ENCODE results near the gene MAPK10.

The MAPK10 gene

GRCh38 chr4:86156531-86156930 is 203.3 kb downstream of the MAPK10 start:
- no peaks in the 10 kb centered on the region for H3K9me3 ChIP-seq (ENCODE audit: control insufficient read depth, insufficient read depth, low read length)
- no peaks in the 10 kb centered on the region for H3K4me1 ChIP-seq (ENCODE audit: control insufficient read depth, insufficient read depth, low read length)
- no peak overlapping the region for H3K9ac ChIP-seq (ENCODE audit: low read depth, low read length)
- H3K36me3 ChIP-seq (ENCODE audit: control insufficient read depth, insufficient read depth, low read length), result no peaks in the 10 kb centered on the region
- H3K27ac ChIP-seq (ENCODE audit: low read depth, low read length), result no peak overlapping the region
- H3K4me3 ChIP-seq (ENCODE audit: low read depth, low read length), result no peak overlapping the region
- no peaks in the 10 kb centered on the region for H3K27me3 ChIP-seq (ENCODE audit: control insufficient read depth, insufficient read depth, low read length)

GRCh38 chr4:86155766-86156165 is 204.1 kb downstream of the MAPK10 start:
- H3K27me3 ChIP-seq (ENCODE audit: control insufficient read depth, insufficient read depth, low read length), result no peaks in the 10 kb centered on the region
- no peak overlapping the region for H3K4me3 ChIP-seq (ENCODE audit: low read depth, low read length)
- no peaks in the 10 kb centered on the region for H3K36me3 ChIP-seq (ENCODE audit: control insufficient read depth, insufficient read depth, low read length)
- H3K9me3 ChIP-seq (ENCODE audit: control insufficient read depth, insufficient read depth, low read length), result no peaks in the 10 kb centered on the region
- no peak overlapping the region for H3K9ac ChIP-seq (ENCODE audit: low read depth, low read length)
- H3K4me1 ChIP-seq (ENCODE audit: control insufficient read depth, insufficient read depth, low read length), result no peaks in the 10 kb centered on the region
- H3K27ac ChIP-seq (ENCODE audit: low read depth, low read length), result no peak overlapping the region

- H3K36me3 ChIP-seq (ENCODE audit: control insufficient read depth, insufficient read depth, low read length), result no peaks in the 10 kb centered on the region
- no peak overlapping the region for H3K4me3 ChIP-seq (ENCODE audit: low read depth, low read length)
- no peaks in the 10 kb centered on the region for H3K4me1 ChIP-seq (ENCODE audit: control insufficient read depth, insufficient read depth, low read length)
- H3K9ac ChIP-seq (ENCODE audit: low read depth, low read length), result no peak overlapping the region
- no peaks in the 10 kb centered on the region for H3K27me3 ChIP-seq (ENCODE audit: control insufficient read depth, insufficient read depth, low read length)
- no peak overlapping the region for H3K27ac ChIP-seq (ENCODE audit: low read depth, low read length)
- H3K9me3 ChIP-seq (ENCODE audit: control insufficient read depth, insufficient read depth, low read length), result no peaks in the 10 kb centered on the region
These were observed 207.4 kb downstream of the MAPK10 start for GRCh38 chr4:86152454-86152853.

GRCh38 chr4:86151196-86151595 is 208.7 kb downstream of the MAPK10 start:
- H3K27ac ChIP-seq (ENCODE audit: low read depth, low read length), result no peak overlapping the region
- no peak overlapping the region for H3K4me3 ChIP-seq (ENCODE audit: low read depth, low read length)
- no peaks in the 10 kb centered on the region for H3K27me3 ChIP-seq (ENCODE audit: control insufficient read depth, insufficient read depth, low read length)
- H3K4me1 ChIP-seq (ENCODE audit: control insufficient read depth, insufficient read depth, low read length), result no peaks in the 10 kb centered on the region
- no peaks in the 10 kb centered on the region for H3K9me3 ChIP-seq (ENCODE audit: control insufficient read depth, insufficient read depth, low read length)
- no peak overlapping the region for H3K9ac ChIP-seq (ENCODE audit: low read depth, low read length)
- no peaks in the 10 kb centered on the region for H3K36me3 ChIP-seq (ENCODE audit: control insufficient read depth, insufficient read depth, low read length)

GRCh38 chr4:86141161-86141560 is 218.7 kb downstream of the MAPK10 start:
- H3K27ac ChIP-seq (ENCODE audit: low read depth, low read length), result no peak overlapping the region
- H3K9ac ChIP-seq (ENCODE audit: low read depth, low read length), result no peak overlapping the region
- no peaks in the 10 kb centered on the region for H3K36me3 ChIP-seq (ENCODE audit: control insufficient read depth, insufficient read depth, low read length)
- no peaks in the 10 kb centered on the region for H3K4me1 ChIP-seq (ENCODE audit: control insufficient read depth, insufficient read depth, low read length)
- no peaks in the 10 kb centered on the region for H3K9me3 ChIP-seq (ENCODE audit: control insufficient read depth, insufficient read depth, low read length)
- H3K27me3 ChIP-seq (ENCODE audit: control insufficient read depth, insufficient read depth, low read length), result no peaks in the 10 kb centered on the region
- no peak overlapping the region for H3K4me3 ChIP-seq (ENCODE audit: low read depth, low read length)

GRCh38 chr4:86132468-86132867 is 227.4 kb downstream of the MAPK10 start:
- Histone ChIP-seq H3K27me3 (ENCODE audit: control insufficient read depth, insufficient read depth, low read length) (no peaks in the 10 kb centered on the region), H3K9ac (ENCODE audit: low read depth, low read length) (no peak overlapping the region), H3K4me3 (ENCODE audit: low read depth, low read length) (no peak overlapping the region), H3K27ac (ENCODE audit: low read depth, low read length) (no peak overlapping the region), H3K9me3 (ENCODE audit: control insufficient read depth, insufficient read depth, low read length) (no peaks in the 10 kb centered on the region; the same call in 1 of the 2 replicates), H3K4me1 (ENCODE audit: control insufficient read depth, insufficient read depth, low read length) (no peaks in the 10 kb centered on the region), H3K36me3 (ENCODE audit: control insufficient read depth, insufficient read depth, low read length) (no peaks in the 10 kb centered on the region)

- Histone ChIP-seq H3K27ac (ENCODE audit: low read depth, low read length) (no peak overlapping the region), H3K4me1 (ENCODE audit: control insufficient read depth, insufficient read depth, low read length) (no peaks in the 10 kb centered on the region), H3K27me3 (ENCODE audit: control insufficient read depth, insufficient read depth, low read length) (no peaks in the 10 kb centered on the region), H3K9ac (ENCODE audit: low read depth, low read length) (no peak overlapping the region), H3K36me3 (ENCODE audit: control insufficient read depth, insufficient read depth, low read length) (no peaks in the 10 kb centered on the region), H3K9me3 (ENCODE audit: control insufficient read depth, insufficient read depth, low read length) (no peaks in the 10 kb centered on the region; the same call in 1 of the 2 replicates), H3K4me3 (ENCODE audit: low read depth, low read length) (no peak overlapping the region)
These were observed 228.4 kb downstream of the MAPK10 start for GRCh38 chr4:86131456-86131855.

- Histone ChIP-seq H3K36me3 (ENCODE audit: control insufficient read depth, insufficient read depth, low read length) (no peaks in the 10 kb centered on the region), H3K27ac (ENCODE audit: low read depth, low read length) (no peak overlapping the region), H3K4me3 (ENCODE audit: low read depth, low read length) (no peak overlapping the region), H3K4me1 (ENCODE audit: control insufficient read depth, insufficient read depth, low read length) (no peaks in the 10 kb centered on the region), H3K9ac (ENCODE audit: low read depth, low read length) (no peak overlapping the region), H3K27me3 (ENCODE audit: control insufficient read depth, insufficient read depth, low read length) (no peaks in the 10 kb centered on the region), H3K9me3 (ENCODE audit: control insufficient read depth, insufficient read depth, low read length) (no peaks in the 10 kb centered on the region; the same call in 1 of the 2 replicates)
These were observed 229.5 kb downstream of the MAPK10 start for GRCh38 chr4:86130160-86130933.

- Histone ChIP-seq H3K9ac (ENCODE audit: low read depth, low read length) (no peak overlapping the region), H3K4me1 (ENCODE audit: control insufficient read depth, insufficient read depth, low read length) (no peaks in the 10 kb centered on the region), H3K4me3 (ENCODE audit: low read depth, low read length) (no peak overlapping the region), H3K27ac (ENCODE audit: low read depth, low read length) (no peak overlapping the region), H3K27me3 (ENCODE audit: control insufficient read depth, insufficient read depth, low read length) (no peaks in the 10 kb centered on the region), H3K36me3 (ENCODE audit: control insufficient read depth, insufficient read depth, low read length) (no peaks in the 10 kb centered on the region), H3K9me3 (ENCODE audit: control insufficient read depth, insufficient read depth, low read length) (no peaks in the 10 kb centered on the region)
These were observed 230.3 kb downstream of the MAPK10 start for GRCh38 chr4:86129546-86129945.

- Histone ChIP-seq H3K27me3 (ENCODE audit: control insufficient read depth, insufficient read depth, low read length) (no peaks in the 10 kb centered on the region), H3K27ac (ENCODE audit: low read depth, low read length) (no peak overlapping the region), H3K4me1 (ENCODE audit: control insufficient read depth, insufficient read depth, low read length) (no peaks in the 10 kb centered on the region), H3K36me3 (ENCODE audit: control insufficient read depth, insufficient read depth, low read length) (no peaks in the 10 kb centered on the region), H3K9me3 (ENCODE audit: control insufficient read depth, insufficient read depth, low read length) (no peaks in the 10 kb centered on the region), H3K9ac (ENCODE audit: low read depth, low read length) (no peak overlapping the region), H3K4me3 (ENCODE audit: low read depth, low read length) (no peak overlapping the region)
These were observed 237.4 kb downstream of the MAPK10 start for GRCh38 chr4:86122404-86122803.

- Histone ChIP-seq H3K4me1 (ENCODE audit: control insufficient read depth, insufficient read depth, low read length) (no peaks in the 10 kb centered on the region), H3K4me3 (ENCODE audit: low read depth, low read length) (no peak overlapping the region), H3K27ac (ENCODE audit: low read depth, low read length) (no peak overlapping the region), H3K9me3 (ENCODE audit: control insufficient read depth, insufficient read depth, low read length) (no peaks in the 10 kb centered on the region), H3K36me3 (ENCODE audit: control insufficient read depth, insufficient read depth, low read length) (no peaks in the 10 kb centered on the region), H3K9ac (ENCODE audit: low read depth, low read length) (no peak overlapping the region), H3K27me3 (ENCODE audit: control insufficient read depth, insufficient read depth, low read length) (no peaks in the 10 kb centered on the region)
These were observed 241.1 kb downstream of the MAPK10 start for GRCh38 chr4:86118711-86119110.

Measured in HUES48 (cell line).